HG03442 (cell line): Measurements from ENCODE around the gene PHIP.

Experiments used
- ATAC-seq: cut with Tn5 transposase; IDR thresholded peaks from one replicate; pipeline ENCODE4 v1.9.1; 2021; ENCODE audit warnings: mild to moderate bottlenecking, moderate library complexity; ENCODE audit not compliant: unreplicated experiment

PHIP gene

GRCh38 chr6:79011940-79012339, 66.1 kb downstream of the PHIP start:
- ATAC-seq, result no peak

DNA sequence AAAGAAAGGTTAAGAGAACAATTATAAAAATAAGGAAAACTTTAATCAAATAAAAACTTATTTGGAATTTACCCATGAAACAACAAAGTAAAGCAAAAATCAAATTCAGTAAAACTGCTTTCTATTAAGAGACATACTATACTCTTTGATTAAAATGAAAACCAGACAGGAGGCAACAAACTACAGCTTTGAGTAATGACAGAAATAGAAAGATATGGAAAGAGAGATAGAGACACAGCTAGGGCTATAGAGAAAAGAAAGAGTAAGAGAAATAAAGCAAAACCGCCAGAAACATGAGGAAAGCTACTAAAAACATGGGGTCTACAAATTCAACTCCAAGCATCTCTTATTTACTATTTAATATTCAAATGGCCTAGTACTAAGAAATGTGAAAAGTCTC, 67.6 kb downstream of the PHIP start:
- no peak for ATAC-seq

- ATAC-seq, result no peak
Measured at GRCh38 chr6:79009819-79010218, 68.2 kb downstream of the PHIP start.

- ATAC-seq, result no peak
Measured at GRCh38 chr6:79005497-79005896, 72.6 kb downstream of the PHIP start.

- ATAC-seq, result no peak
Measured at GRCh38 chr6:79005024-79005423, 73.0 kb downstream of the PHIP start.

DNA sequence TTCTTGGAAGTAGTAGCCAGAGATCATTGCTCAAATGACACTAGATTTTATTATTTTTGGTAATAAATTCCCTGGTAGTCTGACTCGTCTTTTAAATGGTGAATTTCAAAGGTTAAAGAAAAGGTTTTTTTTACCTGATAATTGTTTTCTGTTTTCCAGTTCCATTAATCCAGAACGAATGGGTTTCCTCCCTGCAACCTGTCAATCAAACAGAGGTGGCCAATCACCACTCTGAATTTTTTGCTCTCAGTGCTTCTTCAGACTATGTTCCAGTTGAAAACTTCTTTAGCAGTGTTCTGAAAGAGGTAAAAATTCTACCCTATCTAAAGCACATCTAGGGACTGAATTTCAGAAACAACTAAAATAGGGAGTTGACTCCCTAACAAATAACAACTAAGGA, 73.8 kb downstream of the PHIP start:
- ATAC-seq, result no peak

DNA sequence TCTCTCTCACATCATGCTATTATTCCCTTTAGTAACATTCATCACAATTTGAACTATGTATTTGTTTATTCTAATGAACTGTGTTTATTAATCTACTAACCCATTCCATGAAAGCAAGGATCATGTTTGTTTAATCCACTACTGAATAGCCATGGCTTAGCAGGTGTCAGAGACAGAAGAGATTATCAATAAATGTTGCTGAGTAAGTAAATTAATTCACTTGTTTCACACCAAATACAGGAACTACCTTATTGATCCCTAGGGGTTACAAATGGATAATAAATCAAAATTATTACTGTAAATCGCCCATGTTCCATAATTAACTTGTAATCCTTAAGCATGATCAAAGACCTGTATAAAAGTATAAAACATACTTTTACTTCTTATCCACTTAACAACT, 76.6 kb downstream of the PHIP start:
- no peak for ATAC-seq

- ATAC-seq, result no peak
Measured at GRCh38 chr6:78999737-79000136, 78.3 kb downstream of the PHIP start.

- no peak for ATAC-seq
Measured at GRCh38 chr6:78995946-78996345, 82.1 kb downstream of the PHIP start.

DNA sequence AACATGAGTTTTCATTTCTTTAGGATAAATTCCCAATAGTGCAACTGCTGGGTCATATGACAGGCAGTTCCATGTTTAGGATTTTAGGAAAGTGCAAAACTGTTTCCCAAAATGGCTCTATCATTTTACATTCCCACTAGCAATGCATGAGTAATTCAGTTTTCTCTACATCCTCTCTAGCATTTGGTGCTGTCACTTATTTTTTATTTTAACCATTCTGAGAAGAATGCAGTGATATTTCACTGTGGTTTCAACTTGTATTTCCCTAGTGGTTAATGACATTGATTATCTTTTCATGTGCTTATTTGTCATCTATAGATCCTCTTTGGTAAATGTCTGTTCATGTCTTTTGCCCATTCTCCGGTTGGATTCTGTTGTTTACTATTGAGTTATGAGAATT, 82.7 kb downstream of the PHIP start:
- ATAC-seq, result no peak

DNA sequence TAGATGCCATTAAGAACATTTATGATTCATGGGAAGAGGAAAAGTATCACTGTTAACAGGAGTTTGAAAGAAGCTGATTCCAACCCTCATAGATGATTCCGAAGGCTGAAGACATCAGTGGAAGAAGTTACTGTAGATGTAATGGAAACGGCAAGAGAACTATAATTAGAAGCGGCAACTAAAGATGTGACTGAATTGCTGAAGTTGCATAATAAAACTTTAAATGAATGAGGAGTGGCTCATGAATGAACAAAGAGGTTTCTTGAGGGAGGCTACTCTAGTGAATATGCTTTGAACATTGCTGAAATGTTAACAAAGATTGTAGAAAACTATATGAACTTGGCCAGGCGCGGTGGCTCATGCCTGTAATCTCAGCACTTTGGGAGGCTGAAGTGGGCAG, 84.1 kb downstream of the PHIP start:
- no peak for ATAC-seq

DNA sequence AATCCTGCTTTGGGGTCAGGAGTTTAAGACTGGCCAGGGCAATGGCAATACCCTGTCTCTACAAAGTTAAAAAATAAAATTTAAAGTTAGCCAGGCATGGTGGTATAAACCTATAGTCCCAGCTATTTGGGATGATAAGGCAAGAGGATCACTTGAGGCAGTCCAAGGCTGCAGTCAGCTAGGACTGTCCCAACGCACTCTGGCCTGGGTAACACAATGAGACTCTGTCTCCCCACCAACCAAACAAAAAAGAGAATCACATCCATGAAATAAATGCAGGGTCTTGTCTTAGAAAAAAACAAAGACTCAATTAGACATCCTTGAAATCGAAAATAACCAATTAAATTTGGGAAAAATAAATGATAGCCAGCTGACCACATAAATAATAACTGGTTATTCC, 88.9 kb downstream of the PHIP start:
- no peak for ATAC-seq

- ATAC-seq, result no peak
Measured at GRCh38 chr6:78986161-78986560, 91.9 kb downstream of the PHIP start.

DNA sequence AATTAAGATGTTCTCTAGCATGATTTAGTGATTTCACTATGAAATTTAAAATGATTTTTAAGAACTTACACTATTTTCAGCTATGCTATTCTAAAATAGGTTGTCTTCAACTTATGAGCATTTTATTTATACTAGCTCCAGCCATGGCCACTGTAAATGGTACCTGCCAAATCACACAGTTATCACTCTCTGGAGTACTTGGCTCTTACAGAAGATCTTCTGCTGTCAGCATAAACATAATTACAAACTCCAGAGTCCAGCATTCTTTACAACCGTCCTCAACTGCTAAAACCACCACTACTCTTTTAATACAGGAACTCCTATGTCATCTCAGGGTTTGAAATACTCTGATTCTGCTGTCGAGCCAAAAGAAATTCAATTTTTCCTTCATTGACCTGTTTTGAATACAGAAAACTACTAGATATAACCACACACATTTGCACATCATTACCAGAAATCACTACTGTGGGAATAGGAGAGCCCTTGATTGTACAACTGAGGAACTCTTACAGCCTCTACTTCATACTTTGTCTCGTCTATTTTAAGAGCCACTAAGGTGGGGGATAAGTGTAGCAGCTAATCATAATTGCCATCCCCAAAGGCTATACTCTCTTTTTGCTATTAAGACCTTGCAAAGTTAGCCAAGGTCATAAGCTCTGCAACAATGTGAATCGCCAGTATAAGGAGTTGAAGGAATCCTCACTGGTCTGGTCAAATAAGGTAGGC, 93.7 kb downstream of the PHIP start:
- ATAC-seq, result no peak

DNA sequence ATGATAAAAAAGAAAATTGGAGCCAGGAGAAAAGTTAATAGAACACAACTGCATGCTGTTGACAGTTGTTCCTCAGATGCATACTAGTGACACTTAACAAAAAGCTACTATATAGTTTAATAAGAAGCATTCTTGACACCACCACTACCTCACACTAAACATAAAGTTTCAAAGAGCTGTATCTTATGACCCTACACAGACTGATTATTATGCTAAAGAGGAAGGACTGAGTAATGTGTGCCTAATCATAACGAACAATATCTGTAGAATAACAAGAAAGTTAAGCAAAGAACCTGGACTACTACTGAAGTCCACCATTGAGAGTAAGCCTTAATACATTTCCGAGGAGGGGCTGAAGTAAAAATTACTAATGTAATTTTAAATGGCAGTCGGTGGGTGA, 110.9 kb downstream of the PHIP start:
- no peak for ATAC-seq

DNA sequence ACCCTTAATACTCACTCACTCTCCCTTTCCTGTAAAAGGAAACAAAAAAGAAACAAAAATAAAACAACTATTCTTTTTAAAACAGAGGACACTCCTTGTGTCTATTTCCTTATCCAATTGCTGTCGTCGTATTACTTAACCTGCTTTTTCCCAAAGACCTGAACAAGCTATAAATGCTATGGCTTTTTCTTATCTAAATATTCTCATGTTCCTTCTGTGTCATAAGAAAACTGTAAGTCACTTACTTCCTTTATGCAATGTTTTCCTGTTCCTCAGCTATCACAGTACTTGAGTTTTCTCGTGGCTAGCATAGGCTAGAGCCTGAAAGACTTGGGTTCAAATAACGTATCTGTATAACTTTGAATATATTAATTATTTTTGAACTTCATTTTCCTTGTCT, 111.5 kb downstream of the PHIP start:
- ATAC-seq, result no peak

DNA sequence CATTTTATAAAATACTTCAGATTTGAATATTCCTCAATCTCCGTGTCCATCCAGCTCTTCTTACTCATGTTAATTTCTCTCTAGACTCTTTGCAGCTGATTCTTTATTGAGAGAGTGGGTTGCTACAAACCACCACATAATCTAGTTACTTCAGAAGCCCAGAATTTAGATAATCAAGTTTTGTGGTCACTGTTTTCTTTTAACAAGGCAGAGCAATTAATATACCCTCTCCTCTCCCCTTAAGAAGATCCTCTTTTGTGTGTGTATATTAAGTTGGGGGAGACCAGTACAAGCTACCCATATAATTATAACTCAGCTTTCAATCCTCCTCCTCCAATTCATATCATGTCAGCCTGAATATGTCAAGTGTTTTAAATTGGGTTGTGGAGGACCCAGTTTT, 115.6 kb downstream of the PHIP start:
- no peak for ATAC-seq

DNA sequence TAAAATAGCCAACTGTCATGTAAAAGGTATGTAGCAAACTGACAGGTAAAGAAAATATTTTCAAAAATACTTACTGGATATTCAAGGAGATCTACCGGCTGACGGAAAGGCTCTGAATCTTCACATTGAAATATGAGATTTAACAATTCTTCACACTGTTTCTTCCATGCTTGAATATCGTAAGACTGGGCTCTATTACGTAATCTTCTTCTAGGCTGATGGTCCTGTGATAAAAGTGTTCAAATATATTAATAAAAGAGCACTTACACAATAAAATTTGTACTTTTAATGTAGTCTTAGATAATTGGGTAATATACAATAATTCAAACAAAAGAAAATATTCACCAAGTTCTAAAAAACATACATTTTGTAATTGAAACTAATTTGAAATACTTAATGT, 123.3 kb downstream of the PHIP start:
- ATAC-seq, result no peak

DNA sequence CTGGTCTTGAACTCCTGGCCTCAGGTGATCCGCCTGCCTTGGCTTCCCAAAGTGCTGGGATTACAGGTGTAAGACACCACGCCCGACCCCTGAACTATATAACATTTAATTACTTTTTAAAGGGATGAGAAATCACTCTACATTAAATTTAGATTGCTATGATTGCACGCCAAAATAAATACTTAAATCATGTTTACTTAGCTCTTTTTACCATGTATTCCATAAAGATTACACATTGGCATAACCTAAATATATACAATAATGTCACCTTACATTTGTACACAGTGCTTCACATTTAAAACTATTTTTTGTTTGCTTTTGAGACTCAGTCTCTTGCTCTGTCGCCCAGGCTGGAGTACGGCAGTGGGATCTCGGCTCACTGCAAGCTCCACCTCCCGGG, 124.3 kb downstream of the PHIP start:
- no peak for ATAC-seq

GRCh38 chr6:78952362-78952761, 125.7 kb downstream of the PHIP start:
- ATAC-seq, result no peak

- ATAC-seq, result no peak
Measured at GRCh38 chr6:78948785-78949184, 129.3 kb downstream of the PHIP start.

GRCh38 chr6:78947962-78948361, 130.1 kb downstream of the PHIP start:
- no peak for ATAC-seq

DNA sequence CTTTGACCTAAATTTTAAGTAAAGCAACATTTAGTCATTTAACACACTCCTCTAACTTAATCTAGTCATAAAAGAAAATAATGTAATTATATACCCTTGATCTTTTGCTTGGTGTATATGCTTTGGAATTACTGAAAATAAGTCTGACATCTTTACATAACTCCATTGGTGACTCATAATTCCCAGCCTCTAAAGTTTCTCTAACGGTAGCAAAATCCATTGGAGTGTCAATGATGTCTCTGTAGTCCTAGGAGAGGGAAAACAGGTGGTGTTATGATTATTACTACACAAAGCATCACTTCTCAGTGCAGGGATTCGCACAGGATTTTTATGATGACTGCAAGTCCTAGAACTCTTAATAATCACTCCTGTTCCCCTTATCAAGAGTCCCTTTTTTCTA, 130.5 kb downstream of the PHIP start:
- no peak for ATAC-seq
